Measurements from ENCODE around the gene LGALSL.

Gene LGALSL

DNA sequence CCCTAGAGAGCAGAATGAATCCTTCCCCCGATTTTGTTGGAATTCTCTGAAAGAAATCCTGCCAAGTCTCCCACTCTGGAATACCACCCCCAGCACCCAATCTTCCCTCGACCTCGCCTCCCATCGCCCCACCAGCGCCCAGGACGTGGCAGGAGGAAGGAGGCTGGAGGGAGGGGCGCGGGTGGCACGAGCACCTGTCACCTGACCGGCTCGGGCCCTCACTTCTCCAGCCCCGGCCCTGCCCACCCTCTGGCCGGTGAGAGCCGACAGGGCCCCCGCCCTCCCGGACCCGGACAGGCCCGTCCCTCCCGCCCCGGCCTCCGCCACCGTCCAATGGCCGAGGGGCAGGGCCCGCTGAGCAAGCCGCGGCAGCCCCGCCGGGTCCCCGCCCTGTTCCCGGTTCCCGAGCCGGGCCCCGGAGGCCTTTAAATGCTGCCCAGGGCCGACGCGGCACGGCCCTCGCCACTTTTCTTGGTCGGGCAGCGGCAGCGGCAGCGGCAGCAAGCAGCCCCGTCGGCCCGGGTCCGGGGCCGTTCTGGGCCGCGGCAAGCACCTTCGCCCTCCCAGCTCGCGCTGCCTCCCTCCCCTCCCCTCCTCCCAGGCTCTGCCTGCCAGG lies at the start of gene LGALSL:
Gene LGALSL (plus strand): TSS at position 393 of the 616 bp plus-strand sequence. CDS start 384 bp downstream, outside the sequence.
- TF ChIP-seq, protein P1, sequence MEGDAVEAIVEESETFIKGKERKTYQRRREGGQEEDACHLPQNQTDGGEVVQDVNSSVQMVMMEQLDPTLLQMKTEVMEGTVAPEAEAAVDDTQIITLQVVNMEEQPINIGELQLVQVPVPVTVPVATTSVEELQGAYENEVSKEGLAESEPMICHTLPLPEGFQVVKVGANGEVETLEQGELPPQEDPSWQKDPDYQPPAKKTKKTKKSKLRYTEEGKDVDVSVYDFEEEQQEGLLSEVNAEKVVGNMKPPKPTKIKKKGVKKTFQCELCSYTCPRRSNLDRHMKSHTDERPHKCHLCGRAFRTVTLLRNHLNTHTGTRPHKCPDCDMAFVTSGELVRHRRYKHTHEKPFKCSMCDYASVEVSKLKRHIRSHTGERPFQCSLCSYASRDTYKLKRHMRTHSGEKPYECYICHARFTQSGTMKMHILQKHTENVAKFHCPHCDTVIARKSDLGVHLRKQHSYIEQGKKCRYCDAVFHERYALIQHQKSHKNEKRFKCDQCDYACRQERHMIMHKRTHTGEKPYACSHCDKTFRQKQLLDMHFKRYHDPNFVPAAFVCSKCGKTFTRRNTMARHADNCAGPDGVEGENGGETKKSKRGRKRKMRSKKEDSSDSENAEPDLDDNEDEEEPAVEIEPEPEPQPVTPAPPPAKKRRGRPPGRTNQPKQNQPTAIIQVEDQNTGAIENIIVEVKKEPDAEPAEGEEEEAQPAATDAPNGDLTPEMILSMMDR (IDR thresholded peaks at IDR 0.05; ENCODE audit: control extremely low read depth, extremely low read depth, low read depth, missing control alignments) = no peak
- DNase-seq (ENCODE audit: extremely low spot score) = peak; percentile 90
- ChIA-PET POLR2A (interaction anchor here (0.7 kb wide), 1 partner anchor 126 kb away, joined by 3 read pairs; no protein-coding TSS in a partner anchor), CTCF (no interaction called here)

DNA sequence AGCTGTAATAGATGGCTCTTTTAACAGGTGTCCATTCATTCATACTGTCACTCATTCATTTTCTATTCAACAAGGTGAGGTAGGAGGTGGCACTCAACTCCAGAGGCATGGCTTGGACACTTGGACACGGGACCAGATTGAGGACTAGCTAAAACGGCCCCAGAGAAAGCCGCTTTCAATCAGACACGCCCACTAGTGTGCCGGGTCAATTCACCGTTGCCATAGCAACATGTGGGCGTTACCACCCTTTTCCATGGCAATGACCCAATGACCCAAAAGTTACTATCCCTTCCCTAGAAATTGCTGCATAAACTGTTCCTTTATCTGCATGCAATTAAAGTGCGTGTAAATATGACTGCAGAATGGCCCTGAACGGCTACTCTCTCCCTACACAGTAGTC lies 49.2 kb upstream of the LGALSL start:
- ChIA-PET POLR2A (no interaction called here), CTCF (interaction anchor here (2.6 kb wide), 1 partner anchor 83 kb away, joined by 9 read pairs; no protein-coding TSS in a partner anchor)
- DNase-seq (ENCODE audit: extremely low spot score) = no peak
- TF ChIP-seq, protein P1 (IDR thresholded peaks at IDR 0.05; ENCODE audit: control extremely low read depth, extremely low read depth, low read depth, missing control alignments) = no peak

GRCh38 chr2:64405581-64406406 lies 48.2 kb upstream of the LGALSL start:
- CTCF ChIA-PET = interaction anchor here (2.6 kb wide), 1 partner anchor 82 kb away, joined by 9 read pairs; no protein-coding TSS in a partner anchor
- TF ChIP-seq, protein P1 (IDR thresholded peaks at IDR 0.05; ENCODE audit: control extremely low read depth, extremely low read depth, low read depth, missing control alignments) = no peak
- POLR2A ChIA-PET = no interaction called here
- DNase-seq (ENCODE audit: extremely low spot score) = no peak

- CTCF ChIA-PET = interaction anchor here (2.6 kb wide), 1 partner anchor 82 kb away, joined by 9 read pairs; no protein-coding TSS in a partner anchor
- POLR2A ChIA-PET = no interaction called here
- no peak for DNase-seq (ENCODE audit: extremely low spot score)
- TF ChIP-seq, protein P1 (IDR thresholded peaks at IDR 0.05; ENCODE audit: control extremely low read depth, extremely low read depth, low read depth, missing control alignments) = no peak
Measured at GRCh38 chr2:64406407-64406774, 47.6 kb upstream of the LGALSL start.

DNA sequence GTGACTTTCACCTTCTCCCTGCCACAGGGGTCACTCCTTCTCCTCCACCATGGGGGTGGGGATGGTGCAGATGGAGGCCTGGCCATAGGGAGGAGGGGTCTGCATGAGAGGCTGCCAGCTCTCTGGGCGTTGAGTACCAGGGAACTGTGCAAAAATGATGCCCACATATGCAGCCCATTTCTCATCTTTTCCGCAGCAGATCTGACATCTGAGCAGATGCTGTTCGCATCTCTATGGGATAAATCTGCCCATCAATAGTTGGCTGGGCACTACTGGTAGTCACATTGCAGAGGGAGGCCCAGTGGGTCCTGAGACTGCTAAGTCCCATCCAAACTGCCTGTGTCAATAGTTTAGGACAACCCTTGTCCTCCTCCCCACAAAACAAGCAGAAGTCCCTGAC lies 45.9 kb upstream of the LGALSL start:
- POLR2A ChIA-PET = no interaction called here
- no peak for DNase-seq (ENCODE audit: extremely low spot score)
- CTCF ChIA-PET = no interaction called here
- TF ChIP-seq, protein P1 (IDR thresholded peaks at IDR 0.05; ENCODE audit: control extremely low read depth, extremely low read depth, low read depth, missing control alignments) = no peak

- DNase-seq (ENCODE audit: extremely low spot score) = no peak
- CTCF ChIA-PET = interaction anchor here (0.9 to 1.8 kb wide), 7 partner anchors 10 to 51 kb away, joined by 3 to 4 read pairs (median 3); no protein-coding TSS in a partner anchor
- POLR2A ChIA-PET = no interaction called here
- TF ChIP-seq, protein P1 (IDR thresholded peaks at IDR 0.05; ENCODE audit: control extremely low read depth, extremely low read depth, low read depth, missing control alignments) = no peak
Measured at GRCh38 chr2:64410671-64411070, 43.3 kb upstream of the LGALSL start.
